Hepatocyte (in vitro differentiated cells): ENCODE data around the gene NOX4. TPM values are rescaled to one million over a fixed set of nuclear protein-coding genes. Genes with fewer than 3 reads are reported as not detected.

Experiments
- DNase-seq: peaks from one replicate; pipeline ENCODE4 v3.0.0-alpha.2; 2016; ENCODE audit warnings: low spot score
- H2AFZ ChIP-seq: fragments of 200-600 bp; sonication (generic); 2 replicates; pipeline ENCODE4 v1.6.0; 2016; ENCODE audit warnings: antibody characterized with exemption, mild to moderate bottlenecking
- H3K27ac ChIP-seq: fragments of 200-600 bp; sonication (generic); 2 replicates; pipeline ENCODE4 v1.5.1; 2016; ENCODE audit warnings: mild to moderate bottlenecking
- H3K27me3 ChIP-seq: fragments of 200-600 bp; sonication (generic); 2 replicates; pipeline ENCODE4 v1.6.1; 2016
- H3K36me3 ChIP-seq: fragments of 200-600 bp; sonication (generic); replicated peaks from 2 replicates; pipeline ENCODE4 v1.5.1; 2016; ENCODE audit warnings: low read depth; ENCODE audit not compliant: insufficient read depth
- H3K4me1 ChIP-seq: fragments of 200-600 bp; sonication (generic); 2 replicates; pipeline ENCODE4 v1.5.1; 2016; ENCODE audit warnings: mild to moderate bottlenecking, moderate library complexity; ENCODE audit not compliant: insufficient read depth
- H3K4me2 ChIP-seq: fragments of 200-600 bp; sonication (generic); 2 replicates; pipeline ENCODE4 v1.6.0; 2016
- H3K4me3 ChIP-seq: fragments of 200-600 bp; sonication (generic); 2 replicates; pipeline ENCODE4 v1.5.1; 2016; ENCODE audit warnings: mild to moderate bottlenecking
- H3K79me2 ChIP-seq: fragments of 200-600 bp; sonication (generic); 2 replicates; pipeline ENCODE4 v1.6.0; 2017; ENCODE audit warnings: mild to moderate bottlenecking
- H3K9me2 ChIP-seq: fragments of 200-600 bp; sonication (generic); replicated peaks from 2 replicates; pipeline ENCODE4 v1.6.0; 2017; ENCODE audit warnings: mild to moderate bottlenecking; ENCODE audit not compliant: insufficient read depth
- H3K9me3 ChIP-seq: fragments of 200-600 bp; sonication (generic); 2 replicates; pipeline ENCODE4 v1.5.1; 2016; ENCODE audit warnings: low read depth, mild to moderate bottlenecking
- H4K20me1 ChIP-seq: fragments of 200-600 bp; sonication (generic); 2 replicates; pipeline ENCODE4 v1.6.0; 2016; ENCODE audit warnings: mild to moderate bottlenecking; ENCODE audit not compliant: insufficient read depth, poor library complexity, severe bottlenecking
- CTCF ChIP-seq: fragments of 200-600 bp; sonication (generic); IDR thresholded peaks from 2 replicates; pipeline ENCODE4 v1.5.1; 2016; ENCODE audit warnings: antibody characterized with exemption, mild to moderate bottlenecking; ENCODE audit not compliant: poor library complexity
- EZH2 ChIP-seq: fragments of 200-600 bp; sonication (generic); IDR thresholded peaks from 2 replicates; pipeline ENCODE4 v1.6.1; 2016; ENCODE audit warnings: antibody characterized with exemption, mild to moderate bottlenecking, borderline replicate concordance
- EZH2phosphoT487 ChIP-seq: fragments of 200-600 bp; sonication (generic); IDR thresholded peaks from one replicate; pipeline ENCODE4 v1.6.1; 2018; ENCODE audit warnings: antibody characterized with exemption, mild to moderate bottlenecking, low read depth, moderate library complexity; ENCODE audit not compliant: unreplicated experiment, severe bottlenecking
- WGBS: methylation state at CpG from one replicate; pipeline ENCODE4 v1.1.6; 2016; ENCODE audit warnings: low lambda C conversion rate; ENCODE audit errors: missing lambda C conversion rate; 5-methylcytosine and 5-hydroxymethylcytosine counted together
- polyA plus RNA-seq: library from polyadenylated mRNA; unstranded; fragments of >200 nt; fragmentation: Nextera tagmentation; extraction: Ambion mirVana; gene quantifications from 2 replicates; pipeline ENCODE4 v1.2.1, GENCODE V29; 2016
- total RNA-seq: library from RNA; depleted of rRNA; stranded (reverse); fragments of >200 nt; gene quantifications from 2 replicates; pipeline ENCODE4 v1.2.3, GENCODE V29; 2014

The NOX4 gene
- total and polyA plus RNA-seq, 2 experiments from 2014 or later: 9.4 to 20.7 TPM

- 92% methylated on average over 1 of the region's 1 CpG for WGBS
Observed at GRCh38 chr11:89536926-89537325, 45.8 kb upstream of the NOX4 start.

DNA sequence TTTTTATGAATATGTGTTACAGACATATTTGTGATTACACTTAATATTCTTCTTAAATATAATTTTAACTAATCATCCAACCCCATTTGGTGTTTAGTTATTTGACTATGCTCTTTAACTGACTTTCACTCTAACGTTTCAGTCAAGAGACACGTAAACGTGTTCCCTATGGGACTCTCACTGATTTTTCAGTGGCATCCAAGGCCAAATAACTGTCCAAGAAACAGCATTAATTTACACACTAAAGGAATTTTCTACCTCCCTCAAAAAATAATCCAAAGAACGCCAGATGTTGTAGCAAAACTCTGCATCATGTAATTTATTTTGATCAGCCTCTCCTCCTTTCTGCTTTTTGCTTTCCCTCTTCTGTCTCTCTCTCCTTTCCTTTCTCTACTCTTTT is 44.0 kb upstream of the NOX4 start:
- H3K4me2 ChIP-seq: no peak overlapping the region
- no peaks in the 10 kb centered on the region for H3K36me3 ChIP-seq
- no peaks in the 10 kb centered on the region for H3K4me1 ChIP-seq
- WGBS: 81% methylated on average over 4 of the region's 4 CpGs
- DNase-seq: no peak
- no peaks in the 10 kb centered on the region for H3K79me2 ChIP-seq
- no peaks in the 10 kb centered on the region for H4K20me1 ChIP-seq
- H3K9me2 ChIP-seq: no peaks in the 10 kb centered on the region
- H3K27ac ChIP-seq: no peak overlapping the region
- TF ChIP-seq EZH2 (no peak), EZH2phosphoT487 (no peak), CTCF (no peak)
- H2AFZ ChIP-seq: no peak overlapping the region
- H3K4me3 ChIP-seq: no peak overlapping the region
- no peaks in the 10 kb centered on the region for H3K9me3 ChIP-seq
- H3K27me3 ChIP-seq: no peaks in the 10 kb centered on the region

More at GRCh38 chr11:89536926-89537325, 45.8 kb upstream of the NOX4 start:
- Histone ChIP-seq H4K20me1 (no peaks in the 10 kb centered on the region), H3K36me3 (no peaks in the 10 kb centered on the region), H3K27me3 (no peaks in the 10 kb centered on the region), H3K4me2 (no peak overlapping the region), H3K27ac (no peak overlapping the region), H3K9me2 (no peaks in the 10 kb centered on the region), H3K4me3 (no peak overlapping the region), H2AFZ (no peak overlapping the region), H3K9me3 (no peaks in the 10 kb centered on the region), H3K79me2 (no peaks in the 10 kb centered on the region), H3K4me1 (no peaks in the 10 kb centered on the region)
- TF ChIP-seq EZH2 (no peak), CTCF (no peak), EZH2phosphoT487 (no peak)
- no peak for DNase-seq

- Histone ChIP-seq H3K79me2 (no peaks in the 10 kb centered on the region), H3K4me1 (no peaks in the 10 kb centered on the region), H2AFZ (no peak overlapping the region), H3K9me3 (no peaks in the 10 kb centered on the region), H3K36me3 (no peaks in the 10 kb centered on the region), H3K4me3 (no peak overlapping the region), H3K27me3 (no peaks in the 10 kb centered on the region), H3K9me2 (no peaks in the 10 kb centered on the region), H3K4me2 (no peak overlapping the region), H3K27ac (no peak overlapping the region), H4K20me1 (no peaks in the 10 kb centered on the region)
- no peak for TF ChIP-seq EZH2phosphoT487
- TF ChIP-seq CTCF: no peak
- TF ChIP-seq EZH2: no peak
- no peak for DNase-seq
- WGBS: 54% methylated on average over 2 of the region's 2 CpGs
Observed at GRCh38 chr11:89529626-89530380, 38.6 kb upstream of the NOX4 start.
